NCI-H2196 (cell line): ENCODE data around the gene SHC2.
"Not testable (repeated sequence)": the region's sequence is repeated elsewhere in the genome, so short reads cannot be mapped to it uniquely, and the experiment has no call there.

Experiments used
- DNase-seq: peaks from one replicate; lab custom pipeline; 2025; ENCODE audit not compliant: unreplicated experiment; lab: John Stamatoyannopoulos, UW

SHC2 gene

GRCh38 chr19:427675-428074 is 33.2 kb downstream of the SHC2 start:
- DNase-seq = not testable (repeated sequence)

GRCh38 chr19:426725-427445 is 33.9 kb downstream of the SHC2 start:
- no peak for DNase-seq

GRCh38 chr19:425056-425455 is 35.8 kb downstream of the SHC2 start:
- DNase-seq = no peak

- DNase-seq = no peak
Observed at GRCh38 chr19:424546-424945, 36.3 kb downstream of the SHC2 start.

GRCh38 chr19:423691-424466 is 37.0 kb downstream of the SHC2 start:
- DNase-seq = no peak

- DNase-seq = not testable (repeated sequence)
Observed at GRCh38 chr19:422917-423226, 38.0 kb downstream of the SHC2 start.

- DNase-seq = no peak
Observed at GRCh38 chr19:422213-422916, 38.5 kb downstream of the SHC2 start.

- no peak for DNase-seq
Observed at GRCh38 chr19:419721-420515, 40.9 kb downstream of the SHC2 start.

- DNase-seq = no peak
Observed at GRCh38 chr19:418761-419671, 41.8 kb downstream of the SHC2 start.

- no peak for DNase-seq
Observed at GRCh38 chr19:416416-416815, 44.4 kb downstream of the SHC2 start.

GRCh38 chr19:415292-415691 is 45.5 kb downstream of the SHC2 start:
- DNase-seq = no peak

GRCh38 chr19:413756-414420 is 46.9 kb downstream of the SHC2 start:
- no peak for DNase-seq

- peak; percentile 26 for DNase-seq
Observed at GRCh38 chr19:412356-413355, 48.2 kb downstream of the SHC2 start.

- DNase-seq = no peak
Observed at GRCh38 chr19:411723-412355, 49.0 kb downstream of the SHC2 start.

GRCh38 chr19:411121-411722 is 49.6 kb downstream of the SHC2 start:
- not testable (repeated sequence) for DNase-seq

- DNase-seq = no peak
Observed at GRCh38 chr19:410243-410781, 50.5 kb downstream of the SHC2 start.

- peak; percentile 22 for DNase-seq
Observed at GRCh38 chr19:409516-410242, 51.2 kb downstream of the SHC2 start.
